GM23248 (cell line): ENCODE results near the gene ERC2.

ENCODE experiments used
- EZH2 ChIP-seq: fragments of 200-600 bp; sonication (generic); IDR thresholded peaks from 2 replicates; pipeline ENCODE4 v1.6.1; 2018; ENCODE audit warnings: antibody characterized with exemption, mild to moderate bottlenecking; ENCODE audit not compliant: insufficient read depth, poor library complexity, severe bottlenecking
- EZH2phosphoT487 ChIP-seq: fragments of 200-600 bp; sonication (generic); IDR thresholded peaks from 2 replicates; pipeline ENCODE4 v1.6.1; 2018; ENCODE audit warnings: antibody characterized with exemption, moderate library complexity, mild to moderate bottlenecking, low read depth; ENCODE audit not compliant: insufficient read depth

DNA sequence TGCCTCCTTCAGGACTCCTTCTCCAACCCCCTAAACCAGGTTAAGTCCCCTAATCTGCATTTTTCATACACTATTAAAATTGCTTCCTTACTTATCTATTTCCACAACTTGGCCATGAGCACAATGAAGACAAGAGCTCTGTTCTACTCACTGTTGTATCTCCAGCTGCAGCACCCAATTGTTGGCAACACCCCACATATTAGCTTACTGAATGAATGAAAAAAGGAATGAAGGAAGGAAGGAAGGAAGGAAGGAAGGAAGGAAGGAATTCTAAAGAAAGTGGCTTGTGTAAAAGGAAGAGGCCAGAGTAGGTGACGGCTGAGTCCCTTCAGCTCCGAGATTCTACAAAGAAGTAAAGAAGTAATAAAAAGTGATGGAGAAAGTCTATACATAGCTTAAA, 444.7 kb downstream of the ERC2 start:
- no peak for TF ChIP-seq EZH2
- TF ChIP-seq EZH2phosphoT487, result no peak
